GM03348 (cell line): ENCODE results near the gene SLC28A3.

ENCODE experiments used
- DNase-seq: peaks from one replicate; pipeline ENCODE4 v3.0.0; 2012; ENCODE audit warnings: low spot score

The SLC28A3 gene

GRCh38 chr9:84339503-84339902 is 1.1 kb downstream of the SLC28A3 start:
- DNase-seq: no peak

GRCh38 chr9:84338792-84339191 is 1.8 kb downstream of the SLC28A3 start:
- DNase-seq: no peak

GRCh38 chr9:84337252-84337651 is 3.3 kb downstream of the SLC28A3 start:
- DNase-seq: no peak

- no peak for DNase-seq
Observed at GRCh38 chr9:84331119-84331809, 9.3 kb downstream of the SLC28A3 start.

- DNase-seq: no peak
Observed at GRCh38 chr9:84330246-84330645, 10.3 kb downstream of the SLC28A3 start.

- no peak for DNase-seq
Observed at GRCh38 chr9:84327184-84327583, 13.4 kb downstream of the SLC28A3 start.

GRCh38 chr9:84325347-84325973 is 15.1 kb downstream of the SLC28A3 start:
- no peak for DNase-seq

- DNase-seq: no peak
Observed at GRCh38 chr9:84324811-84325210, 15.7 kb downstream of the SLC28A3 start.

- DNase-seq: no peak
Observed at GRCh38 chr9:84323858-84324257, 16.7 kb downstream of the SLC28A3 start.

GRCh38 chr9:84322828-84323227 is 17.7 kb downstream of the SLC28A3 start:
- DNase-seq: no peak

GRCh38 chr9:84320231-84320630 is 20.3 kb downstream of the SLC28A3 start:
- DNase-seq: no peak

- no peak for DNase-seq
Observed at GRCh38 chr9:84319632-84320031, 20.9 kb downstream of the SLC28A3 start.

- no peak for DNase-seq
Observed at GRCh38 chr9:84318981-84319380, 21.6 kb downstream of the SLC28A3 start.

GRCh38 chr9:84317563-84317962 is 23.0 kb downstream of the SLC28A3 start:
- DNase-seq: no peak

GRCh38 chr9:84315278-84315877 is 25.2 kb downstream of the SLC28A3 start:
- peak; percentile 75 for DNase-seq

GRCh38 chr9:84314306-84314705 is 26.3 kb downstream of the SLC28A3 start:
- no peak for DNase-seq

- no peak for DNase-seq
Observed at GRCh38 chr9:84310883-84311282, 29.7 kb downstream of the SLC28A3 start.

- no peak for DNase-seq
Observed at GRCh38 chr9:84305497-84306131, 34.9 kb downstream of the SLC28A3 start.

GRCh38 chr9:84304166-84304565 is 36.4 kb downstream of the SLC28A3 start:
- DNase-seq: no peak

GRCh38 chr9:84303061-84303460 is 37.5 kb downstream of the SLC28A3 start:
- DNase-seq: no peak

GRCh38 chr9:84301851-84302250 is 38.7 kb downstream of the SLC28A3 start:
- DNase-seq: no peak

- DNase-seq: peak; percentile 68
Observed at GRCh38 chr9:84300271-84300670, 40.3 kb downstream of the SLC28A3 start.
